NCI-H2227 (cell line): ENCODE measurements around the gene SNX2.
A peak's percentile ranks its signal among the peaks of the same experiment; 100 is the strongest.
"Not testable (repeated sequence)": the region's sequence is repeated elsewhere in the genome, so short reads cannot be mapped to it uniquely, and the experiment has no call there.

Experiments used
- DNase-seq: peaks from one replicate; lab custom pipeline; 2025; ENCODE audit not compliant: unreplicated experiment; lab: John Stamatoyannopoulos, UW

Gene SNX2

GRCh38 chr5:122774861-122775549 is at the start of gene SNX2:
SNX2 (plus strand) TSS chr5:122775080; CDS start chr5:122775104, 24 bp downstream.
- peak; percentile 91 for DNase-seq

- DNase-seq, result no peak
These were observed 47.8 kb upstream of the SNX2 start for GRCh38 chr5:122727112-122727541.

GRCh38 chr5:122730037-122730436 is 44.8 kb upstream of the SNX2 start:
- DNase-seq, result no peak

DNA sequence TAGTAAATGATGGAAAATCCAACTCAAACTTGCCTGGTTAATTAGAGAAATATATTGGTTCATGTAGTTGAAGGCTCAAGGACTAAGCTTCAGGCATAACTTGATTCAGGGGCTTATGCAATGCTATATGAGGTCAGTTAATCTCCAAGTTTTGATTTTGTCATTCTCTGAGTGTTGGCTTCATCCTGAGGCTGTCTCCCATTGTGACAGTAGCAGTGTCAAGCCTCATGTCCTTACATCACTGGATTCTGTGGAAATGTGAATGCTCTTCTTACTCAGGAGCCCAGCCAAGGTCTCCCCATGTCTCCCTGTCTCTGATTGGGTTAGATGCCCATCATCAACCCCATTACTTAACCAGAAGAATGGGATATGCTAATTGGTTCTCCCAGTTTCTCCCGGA is 44.4 kb upstream of the SNX2 start:
- no peak for DNase-seq

GRCh38 chr5:122736086-122736845 is 38.6 kb upstream of the SNX2 start:
- DNase-seq, result no peak

DNA sequence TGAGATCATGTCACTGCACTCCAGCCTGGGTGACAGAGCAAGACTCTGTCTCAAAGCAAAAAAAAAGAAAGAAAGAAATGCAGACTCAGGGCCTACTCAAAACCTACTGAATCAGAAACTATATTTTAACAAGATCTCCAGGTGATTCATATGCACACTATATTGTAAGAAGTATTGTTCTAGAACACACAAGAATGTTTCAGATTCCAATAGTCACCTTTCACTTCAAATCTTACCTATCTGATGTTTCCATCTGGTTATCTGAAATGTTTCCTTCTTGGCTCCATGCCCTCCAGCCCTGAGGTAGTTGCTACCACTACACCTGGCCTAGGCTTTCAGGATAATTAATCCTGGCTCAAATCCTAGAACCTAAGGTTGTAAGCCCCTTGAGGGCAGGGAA is 36.8 kb upstream of the SNX2 start:
- no peak for DNase-seq

- DNase-seq, result no peak
These were observed 33.2 kb upstream of the SNX2 start for GRCh38 chr5:122741681-122742080.

GRCh38 chr5:122743261-122743660 is 31.6 kb upstream of the SNX2 start:
- DNase-seq, result no peak

- DNase-seq, result no peak
These were observed 29.3 kb upstream of the SNX2 start for GRCh38 chr5:122745597-122745996.

DNA sequence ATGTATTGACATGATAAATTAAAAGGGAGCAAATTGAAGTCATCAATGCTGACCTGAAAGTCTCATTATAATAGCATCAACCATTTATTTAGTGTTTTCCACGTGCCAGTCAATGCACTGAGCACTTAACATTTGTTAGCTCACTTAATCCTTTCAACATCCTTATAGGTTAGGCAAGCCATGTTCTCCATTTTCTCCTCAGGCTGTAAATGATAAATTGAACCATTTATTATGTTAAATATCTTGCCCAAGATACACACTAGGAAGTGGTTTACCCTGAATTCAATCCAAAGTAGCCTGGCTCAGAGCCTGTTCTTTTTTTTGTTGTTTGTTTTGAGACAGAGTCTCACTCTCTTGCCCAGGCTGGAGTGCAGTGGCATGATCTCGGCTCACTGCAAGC is 25.0 kb upstream of the SNX2 start:
- no peak for DNase-seq

DNA sequence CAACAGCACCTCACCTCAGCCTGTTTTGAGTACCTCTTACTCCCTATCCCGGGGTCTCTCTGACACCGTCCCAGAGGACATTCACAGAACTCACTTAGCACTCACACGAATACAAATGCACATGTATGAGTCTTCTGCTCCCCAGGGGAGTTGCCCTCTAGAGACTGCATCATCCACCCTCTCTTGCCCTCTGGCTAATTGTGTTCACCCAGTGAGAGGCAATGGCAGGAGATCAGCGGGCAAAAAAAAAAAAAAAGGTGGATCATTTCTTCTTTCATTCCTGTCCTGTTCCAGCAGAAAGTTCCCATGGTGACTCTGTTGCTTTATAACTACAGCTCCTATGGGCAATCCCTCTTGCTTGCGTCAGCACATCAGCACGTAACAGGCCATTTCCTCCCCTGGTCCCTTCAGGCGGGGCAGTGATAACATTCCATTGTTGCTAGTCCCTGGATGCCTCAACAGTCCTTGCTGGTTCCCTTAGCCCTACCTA is 23.5 kb upstream of the SNX2 start:
- no peak for DNase-seq

GRCh38 chr5:122753500-122753899 is 21.4 kb upstream of the SNX2 start:
- DNase-seq, result no peak

DNA sequence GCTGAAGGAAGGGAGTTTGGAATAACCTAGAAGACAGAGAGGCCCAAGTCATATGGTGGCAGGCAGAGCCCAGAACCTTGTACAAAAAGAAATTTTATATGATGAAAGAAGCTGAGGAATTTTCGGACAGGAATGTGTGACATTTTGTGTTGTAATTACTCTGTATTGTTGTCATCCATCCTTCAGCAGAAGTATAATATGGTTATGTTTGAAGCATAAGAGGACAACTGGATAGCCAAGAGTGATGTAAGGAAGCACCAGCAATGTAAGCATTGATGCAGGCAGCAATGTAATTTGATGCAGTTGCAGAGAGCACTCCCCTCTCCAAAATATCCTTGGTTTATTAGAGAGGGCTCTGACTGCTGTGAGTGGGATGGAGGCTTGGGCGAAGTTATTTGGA is 19.1 kb upstream of the SNX2 start:
- DNase-seq, result no peak

GRCh38 chr5:122756264-122756911 is 18.5 kb upstream of the SNX2 start:
- no peak for DNase-seq

DNA sequence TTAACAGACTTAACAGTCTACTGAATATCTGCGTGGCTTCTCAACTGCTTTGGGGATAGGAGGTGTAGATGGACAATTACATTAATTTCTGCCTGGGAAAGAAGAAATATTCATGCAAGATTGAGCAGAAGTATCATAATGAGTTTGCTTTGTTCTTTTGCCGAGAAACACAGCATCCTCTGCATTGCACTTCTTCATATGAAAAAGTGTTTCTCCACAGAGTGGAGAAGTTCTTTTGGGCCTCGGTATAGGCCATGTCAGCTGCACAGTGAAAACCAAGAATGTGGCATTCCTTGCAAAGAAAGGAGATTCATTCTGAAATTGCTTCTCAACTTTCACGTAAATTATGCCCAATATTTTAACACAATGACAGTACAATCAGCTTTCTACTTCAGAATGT is 17.6 kb upstream of the SNX2 start:
- DNase-seq, result no peak

DNA sequence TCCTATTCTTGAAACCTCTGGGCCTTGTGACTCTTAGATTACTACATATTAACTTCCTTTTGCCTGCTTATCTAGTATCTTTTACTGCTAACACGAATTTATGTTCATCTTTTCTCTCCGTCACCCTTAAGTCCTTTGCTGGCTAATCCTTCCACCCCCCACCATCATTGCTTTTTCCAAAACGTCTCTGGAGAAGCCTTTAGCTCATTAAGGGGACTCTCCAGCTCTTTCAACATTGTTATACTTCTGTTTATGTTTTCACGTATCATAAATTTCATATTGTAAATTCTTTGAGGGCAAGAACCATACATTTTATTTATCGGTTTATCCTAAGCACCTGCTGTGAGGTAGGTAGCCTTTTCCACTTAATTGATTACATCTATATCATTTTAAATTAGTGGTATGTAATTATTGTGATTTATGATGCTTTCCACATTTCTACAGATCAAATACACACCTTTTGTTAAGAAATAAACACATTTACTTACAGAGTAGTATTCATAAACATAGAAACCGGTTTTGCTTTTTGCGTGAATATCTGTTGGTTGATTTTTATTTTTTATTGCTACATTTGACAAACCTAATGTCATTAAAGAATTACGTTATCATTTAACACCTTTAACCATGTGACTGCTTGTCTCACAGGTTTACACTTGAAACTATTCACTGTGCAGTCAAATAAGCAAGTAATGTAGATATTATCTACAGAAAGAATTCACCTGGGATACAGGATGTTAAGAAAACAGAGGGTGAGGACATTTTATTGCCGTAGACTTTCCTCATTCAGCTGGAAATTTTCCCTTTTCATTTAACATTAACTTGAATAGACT is 15.4 kb upstream of the SNX2 start:
- no peak for DNase-seq

DNA sequence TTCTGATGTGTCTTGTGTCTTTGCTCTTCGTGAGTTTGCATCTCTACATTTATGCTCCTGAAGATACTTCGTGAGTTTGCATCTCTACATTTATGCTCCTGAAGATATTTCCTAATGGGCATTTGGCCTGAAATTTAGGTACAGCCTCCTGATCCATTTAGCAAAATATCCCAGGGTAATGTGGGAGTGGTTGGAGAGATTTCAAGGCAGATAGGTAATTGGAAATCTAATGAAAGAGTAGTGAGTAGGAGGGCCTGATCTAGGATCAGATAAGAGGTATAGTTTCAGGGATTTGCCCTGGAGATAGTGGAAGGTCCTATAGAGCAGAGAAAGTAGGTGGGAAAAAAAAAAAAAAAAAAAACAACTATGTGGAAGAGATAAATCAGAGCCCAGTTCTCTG is 14.6 kb upstream of the SNX2 start:
- no peak for DNase-seq

DNA sequence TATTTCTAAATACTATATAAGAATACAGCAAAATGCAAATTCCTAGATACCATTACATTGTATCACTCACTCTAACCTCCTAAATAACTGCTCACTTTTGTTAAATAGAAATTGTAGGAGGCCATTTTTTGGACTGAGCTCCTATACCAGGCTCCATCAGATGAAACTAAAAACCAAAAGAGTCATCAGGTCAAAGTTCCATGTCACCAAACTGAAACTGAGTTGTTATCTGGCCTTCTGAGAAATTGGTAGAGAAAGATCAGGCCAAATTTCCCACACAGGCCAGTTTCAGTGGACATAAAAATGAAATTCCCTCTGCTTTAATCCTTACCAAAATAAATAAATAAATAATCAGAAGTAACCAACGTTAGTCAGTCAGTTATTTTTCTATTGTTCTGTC is 13.8 kb upstream of the SNX2 start:
- no peak for DNase-seq

- not testable (repeated sequence) for DNase-seq
These were observed 13.0 kb upstream of the SNX2 start for GRCh38 chr5:122761896-122762295.

DNA sequence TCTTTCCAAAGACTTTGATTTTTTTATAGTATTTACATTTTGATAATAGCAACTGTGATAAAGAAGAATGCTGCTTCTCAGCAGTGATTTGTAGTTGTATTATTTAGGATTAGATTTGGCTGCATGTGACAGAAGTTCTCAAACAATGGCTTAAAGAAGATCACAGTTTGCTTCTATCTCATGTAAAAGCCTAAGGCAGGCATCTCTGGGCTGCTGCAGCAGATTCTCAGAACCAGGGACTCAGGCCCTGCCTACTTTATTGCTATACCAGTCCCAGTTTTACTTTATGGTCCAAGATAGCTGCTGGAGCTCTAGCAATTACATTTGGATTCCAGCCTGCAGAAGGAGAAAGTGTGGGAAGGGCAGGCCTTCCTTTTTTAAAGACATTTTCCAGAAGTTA is 8.8 kb upstream of the SNX2 start:
- DNase-seq, result no peak

DNA sequence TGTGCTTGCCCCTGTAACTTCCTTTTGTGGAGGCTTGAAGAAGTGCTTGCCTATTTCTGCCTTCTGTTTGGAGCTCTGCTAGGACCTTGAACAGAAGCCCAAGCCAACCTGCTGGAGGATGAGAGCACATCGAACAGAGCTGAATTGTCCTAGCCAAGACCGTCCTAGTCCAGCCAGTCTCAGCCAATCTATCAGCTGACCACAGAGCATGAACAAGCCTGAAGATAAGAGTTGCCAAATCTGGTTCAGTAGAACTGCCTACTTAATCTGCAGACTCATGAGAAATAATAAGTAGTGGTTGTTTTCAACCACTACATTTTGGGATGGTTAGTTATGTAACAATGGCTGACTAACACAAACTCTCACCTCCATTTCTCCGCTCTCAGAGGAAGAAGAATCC is 4.4 kb upstream of the SNX2 start:
- DNase-seq, result no peak
